CD4-positive, alpha-beta memory T cell (primary cell): Measurements from ENCODE around the gene PACSIN3. TPM values are rescaled to one million over a fixed set of nuclear protein-coding genes. Genes with fewer than 3 reads are reported as not detected.

Source experiments
- CTCF ChIA-PET: fragments of 350-600 bp; sonication (Branson Sonifier 250); formaldehyde crosslinking; loops from one replicate; lab custom pipeline; 2021; ENCODE audit warnings: inconsistent platforms; ENCODE audit not compliant: partially characterized antibody; lab: Charles Lee
- POLR2A ChIA-PET: fragments of 350-600 bp; sonication (Branson Sonifier 250); formaldehyde crosslinking; loops from one replicate; lab custom pipeline; 2021; ENCODE audit not compliant: partially characterized antibody; lab: Charles Lee
- DNase-seq, 5 donors: peaks; one replicate each; pipeline versions ENCODE4 v3.0.0 to v3.0.0-alpha.2; 2020 to 2022; ENCODE audit warnings: mixed read lengths in 1 of 5
- H3K27ac ChIP-seq: one replicate; pipeline ENCODE4 v1.7.0; 2013; ENCODE audit warnings: low read depth, low read length
- H3K27me3 ChIP-seq: 2 replicates; pipeline ENCODE4 v1.7.0; 2013; ENCODE audit warnings: mild to moderate bottlenecking, low read length, moderate library complexity; ENCODE audit not compliant: insufficient read depth
- H3K36me3 ChIP-seq: 2 replicates; pipeline ENCODE4 v1.7.0; 2013; ENCODE audit warnings: mild to moderate bottlenecking, low read length, moderate library complexity; ENCODE audit not compliant: insufficient read depth
- H3K4me1 ChIP-seq: 2 replicates; pipeline ENCODE4 v1.7.0; 2013; ENCODE audit warnings: mild to moderate bottlenecking, low read length, moderate library complexity; ENCODE audit not compliant: insufficient read depth
- H3K4me3 ChIP-seq, 2 donors: one replicate each; pipeline ENCODE4 v1.7.0; 2013; ENCODE audit warnings: low read length in 2 of 2, mild to moderate bottlenecking in 1 of 2
- H3K9me3 ChIP-seq, 2 donors: one replicate each; pipeline ENCODE4 v1.7.0; 2013; ENCODE audit warnings: low read length in 2 of 2, control low read depth in 1 of 2; ENCODE audit not compliant: control insufficient read depth in 1 of 2
- H3K27ac Mint-ChIP-seq, 7 donors: one replicate each; pipeline ENCODE4 v1.8.0; 2020 to 2021; ENCODE audit warnings: mixed read lengths in 7 of 7, mild to moderate bottlenecking in 6 of 7, inconsistent platforms in 3 of 7, moderate library complexity in 3 of 7
- H3K27me3 Mint-ChIP-seq, 2 donors: one replicate each; pipeline ENCODE4 v1.8.0; 2020 to 2021; ENCODE audit warnings: mixed read lengths in 2 of 2
- H3K36me3 Mint-ChIP-seq, 2 donors: one replicate each; pipeline ENCODE4 v1.8.0; 2020 to 2021; ENCODE audit warnings: mixed read lengths in 2 of 2, inconsistent platforms in 1 of 2, mild to moderate bottlenecking in 1 of 2
- H3K4me1 Mint-ChIP-seq, 4 donors: one replicate each; pipeline ENCODE4 v1.8.0; 2020 to 2021; ENCODE audit warnings: mixed read lengths in 4 of 4, mild to moderate bottlenecking in 1 of 4
- H3K4me3 Mint-ChIP-seq, 8 donors: one replicate each; pipeline ENCODE4 v1.8.0; 2020 to 2021; ENCODE audit warnings: mixed read lengths in 8 of 8, mild to moderate bottlenecking in 7 of 8, moderate library complexity in 6 of 8, inconsistent platforms in 3 of 8
- H3K9me3 Mint-ChIP-seq, 8 donors: one replicate each; pipeline ENCODE4 v1.8.0; 2020 to 2021; ENCODE audit warnings: mixed read lengths in 8 of 8, mild to moderate bottlenecking in 5 of 8, inconsistent platforms in 3 of 8, moderate library complexity in 1 of 8
- intact Hi-C: fragments of 100-400 bp; cut with micrococcal nuclease; formaldehyde crosslinking; loops from one replicate; pipeline ENCODE4 v1.15.1; 2023
- polyA plus RNA-seq, 2 donors: library from polyadenylated mRNA; unstranded; fragments of 300-500 nt; fragmentation: Illumina TruSeq; gene quantifications; one replicate each; pipeline ENCODE4 v1.2.3, GENCODE V29; 2021
- total RNA-seq, 2 experiments: library from RNA; stranded (reverse); gene quantifications; one replicate each; pipeline ENCODE4 v1.2.3, GENCODE V29; 2021

Gene PACSIN3
- total and polyA plus RNA-seq, 4 experiments from 2014 or later = 0.23 to 1.3 TPM; not detected in 2

- no peak for DNase-seq
- no peaks in the 10 kb centered on the region for H3K27me3 Mint-ChIP-seq
- H3K4me1 Mint-ChIP-seq = peaks cover 19 to 33% (median 24%) of the 10 kb centered on the region in 4 donors
- Histone ChIP-seq H3K9me3 (no peaks in the 10 kb centered on the region), H3K27me3 (no peaks in the 10 kb centered on the region), H3K27ac (no peak overlapping the region), H3K4me3 (no peak overlapping the region), H3K36me3 (no peaks in the 10 kb centered on the region), H3K4me1 (peaks cover 33% of the 10 kb centered on the region)
- H3K27ac Mint-ChIP-seq = peak overlapping the region in 2 of 7 donors; percentile 2 to 12
- no peak overlapping the region for H3K4me3 Mint-ChIP-seq
- ChIA-PET POLR2A (no interaction called here), CTCF (interaction anchor here (0.7 to 5.8 kb wide), 20 partner anchors 8 to 271 kb away, joined by 3 to 44 read pairs (median 6); partner anchors contain the start of gene CSTPP1)
- intact Hi-C loops = no loop called here
- H3K36me3 Mint-ChIP-seq = peaks cover 5 to 8% of the 10 kb centered on the region in 2 donors
- H3K9me3 Mint-ChIP-seq = no peaks in the 10 kb centered on the region
Measured at GRCh38 chr11:47152126-47152952, 33.9 kb downstream of the PACSIN3 start.

DNA sequence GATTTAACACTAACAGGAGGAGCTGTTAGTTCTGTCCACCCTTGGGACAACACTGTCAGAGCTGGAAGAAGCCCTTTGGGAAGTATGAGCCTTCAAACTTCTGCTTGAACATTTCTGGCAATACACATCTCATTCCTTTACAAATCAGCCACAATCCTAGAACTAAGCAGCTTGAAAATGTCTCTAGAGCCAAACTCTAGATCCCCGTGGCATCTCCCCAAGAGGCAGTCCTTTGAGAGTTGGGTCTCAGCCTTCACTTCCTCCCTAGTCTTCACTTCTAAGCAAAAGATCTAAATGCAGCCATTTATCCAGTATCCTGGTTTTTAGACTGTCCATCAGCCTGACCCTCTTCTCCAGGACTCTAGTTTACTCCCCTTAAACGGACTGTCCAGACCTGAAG is 36.5 kb downstream of the PACSIN3 start:
- Mint-ChIP-seq H3K4me1 (peaks cover 12 to 24% (median 15%) of the 10 kb centered on the region in 4 donors), H3K36me3 (peaks cover 5 to 7% of the 10 kb centered on the region in 2 donors), H3K4me3 (no peak overlapping the region), H3K9me3 (no peaks in the 10 kb centered on the region), H3K27me3 (no peaks in the 10 kb centered on the region), H3K27ac (peak overlapping the region in 1 of 7 donors; percentile 14)
- Histone ChIP-seq H3K36me3 (no peaks in the 10 kb centered on the region), H3K4me3 (no peak overlapping the region), H3K27me3 (no peaks in the 10 kb centered on the region), H3K27ac (no peak overlapping the region), H3K4me1 (peaks cover 21% of the 10 kb centered on the region), H3K9me3 (no peaks in the 10 kb centered on the region)
- intact Hi-C loops = no loop called here
- DNase-seq = no peak
- CTCF ChIA-PET = interaction anchor here (1.6 kb wide), 1 partner anchor 11 kb away, joined by 5 read pairs; no protein-coding TSS in a partner anchor
- POLR2A ChIA-PET = no interaction called here

DNA sequence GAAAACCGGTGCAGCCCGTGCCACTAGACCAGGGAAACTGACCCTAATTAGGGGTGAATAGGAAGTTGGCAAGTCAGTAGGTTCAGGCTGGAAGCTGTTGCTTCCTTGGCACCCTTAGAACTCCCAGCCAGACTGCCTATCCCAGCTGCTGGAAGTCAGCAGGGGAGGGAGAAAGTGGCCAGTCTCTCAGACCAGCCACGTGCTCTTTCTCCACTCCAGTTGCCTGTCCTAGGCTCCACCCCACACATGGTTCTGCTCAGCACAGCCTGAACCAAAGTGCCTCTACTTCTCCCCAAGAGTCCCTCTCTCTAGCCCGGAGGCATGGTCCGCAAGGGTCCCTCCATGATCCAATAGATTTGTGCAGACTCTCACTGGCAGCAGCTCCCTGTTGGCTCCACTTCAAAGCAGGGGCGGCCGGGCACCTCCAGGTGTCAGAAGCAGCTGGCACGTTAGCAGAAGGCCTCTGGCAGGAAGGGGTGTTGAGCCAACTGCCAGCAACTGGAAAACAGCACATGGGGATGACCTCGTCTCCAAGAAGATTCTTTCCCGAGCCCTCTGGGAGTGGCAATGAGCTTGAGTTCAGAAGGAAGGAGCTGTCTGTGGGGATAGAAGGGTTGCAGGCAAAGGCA is 37.2 kb downstream of the PACSIN3 start:
- Mint-ChIP-seq H3K4me1 (peaks cover 6 to 16% (median 9%) of the 10 kb centered on the region in 4 donors), H3K27ac (no peak overlapping the region), H3K9me3 (no peaks in the 10 kb centered on the region), H3K27me3 (no peaks in the 10 kb centered on the region), H3K36me3 (peaks cover 5 to 7% of the 10 kb centered on the region in 2 donors), H3K4me3 (peak overlapping the region in 1 of 8 donors; percentile 41)
- no peak overlapping the region for H3K4me3 ChIP-seq
- CTCF ChIA-PET = interaction anchor here (1.6 kb wide), 1 partner anchor 12 kb away, joined by 5 read pairs; no protein-coding TSS in a partner anchor
- intact Hi-C loops = no loop called here
- no peak overlapping the region for H3K27ac ChIP-seq
- POLR2A ChIA-PET = no interaction called here
- no peaks in the 10 kb centered on the region for H3K36me3 ChIP-seq
- H3K27me3 ChIP-seq = no peaks in the 10 kb centered on the region
- peaks cover 13% of the 10 kb centered on the region for H3K4me1 ChIP-seq
- no peaks in the 10 kb centered on the region for H3K9me3 ChIP-seq
- DNase-seq = no peak

- no peaks in the 10 kb centered on the region for H3K9me3 Mint-ChIP-seq
- H3K4me3 ChIP-seq = no peak overlapping the region
- no peak for DNase-seq
- H3K9me3 ChIP-seq = no peaks in the 10 kb centered on the region
- H3K27ac Mint-ChIP-seq = no peak overlapping the region
- peaks cover 4 to 10% (median 4%) of the 10 kb centered on the region in 4 donors for H3K4me1 Mint-ChIP-seq
- H3K4me3 Mint-ChIP-seq = no peak overlapping the region
- H3K27ac ChIP-seq = no peak overlapping the region
- intact Hi-C loops = no loop called here
- H3K27me3 ChIP-seq = no peaks in the 10 kb centered on the region
- CTCF ChIA-PET = no interaction called here
- H3K27me3 Mint-ChIP-seq = no peaks in the 10 kb centered on the region
- H3K36me3 Mint-ChIP-seq = peaks cover 5 to 7% of the 10 kb centered on the region in 2 donors
- H3K36me3 ChIP-seq = no peaks in the 10 kb centered on the region
- POLR2A ChIA-PET = no interaction called here
- H3K4me1 ChIP-seq = peaks cover 7% of the 10 kb centered on the region
Measured at GRCh38 chr11:47148270-47148669, 38.0 kb downstream of the PACSIN3 start.

DNA sequence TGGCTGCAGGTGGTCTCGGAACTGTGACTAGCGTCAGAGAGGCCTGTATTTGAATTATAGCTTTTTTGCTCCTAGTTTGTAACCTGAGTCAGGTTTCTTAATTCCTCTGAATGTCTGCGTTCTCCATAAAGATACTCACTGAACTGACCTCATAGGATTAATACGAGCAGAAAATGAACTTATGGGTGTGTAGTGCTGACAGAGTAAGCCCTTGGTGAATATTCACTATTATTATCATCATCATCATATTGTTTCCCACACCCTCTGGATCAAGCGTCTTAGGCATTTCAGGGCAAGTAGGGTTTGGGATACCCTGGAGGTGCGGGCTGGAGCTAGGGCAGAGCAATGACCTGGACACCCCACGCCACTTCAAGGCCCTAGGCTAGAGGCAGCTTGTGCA is 38.6 kb downstream of the PACSIN3 start:
- no peak overlapping the region for H3K27ac Mint-ChIP-seq
- no peaks in the 10 kb centered on the region for H3K9me3 Mint-ChIP-seq
- no peak overlapping the region for H3K4me3 ChIP-seq
- H3K27ac ChIP-seq = no peak overlapping the region
- intact Hi-C loops = no loop called here
- POLR2A ChIA-PET = no interaction called here
- peaks cover 0 to 5% (median 0%) of the 10 kb centered on the region in 4 donors for H3K4me1 Mint-ChIP-seq
- peaks cover 5 to 7% of the 10 kb centered on the region in 2 donors for H3K36me3 Mint-ChIP-seq
- peaks cover under 1% of the 10 kb centered on the region for H3K4me1 ChIP-seq
- H3K9me3 ChIP-seq = no peaks in the 10 kb centered on the region
- H3K36me3 ChIP-seq = no peaks in the 10 kb centered on the region
- H3K4me3 Mint-ChIP-seq = no peak overlapping the region
- DNase-seq = no peak
- CTCF ChIA-PET = interaction anchor here (1.0 kb wide), 1 partner anchor 17 kb away, joined by 3 read pairs; no protein-coding TSS in a partner anchor
- no peaks in the 10 kb centered on the region for H3K27me3 Mint-ChIP-seq
- no peaks in the 10 kb centered on the region for H3K27me3 ChIP-seq

DNA sequence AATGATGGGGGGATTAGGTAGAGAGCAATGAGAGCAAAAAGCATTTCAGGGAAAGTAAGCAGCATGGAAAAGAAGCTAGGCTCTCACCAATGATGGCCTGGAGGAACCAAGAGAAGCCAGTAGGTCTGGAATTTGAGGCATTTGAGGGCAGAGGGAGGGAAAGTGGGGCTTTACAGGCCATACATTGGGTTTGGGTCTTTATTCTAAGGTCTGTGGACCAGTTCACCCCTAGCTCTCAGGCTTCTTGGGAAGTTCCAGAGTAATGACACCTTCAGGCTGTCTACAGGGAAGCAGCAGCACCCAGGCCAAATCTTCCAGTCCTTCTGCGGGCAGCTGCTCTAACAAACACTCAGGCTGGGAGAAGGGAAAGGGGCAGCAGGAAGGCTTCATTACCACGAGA is 39.0 kb downstream of the PACSIN3 start:
- POLR2A ChIA-PET = interaction anchor here (0.6 kb wide), 1 partner anchor 245 kb away, joined by 3 read pairs; no protein-coding TSS in a partner anchor
- Histone ChIP-seq H3K4me3 (no peak overlapping the region), H3K4me1 (no peaks in the 10 kb centered on the region), H3K9me3 (no peaks in the 10 kb centered on the region), H3K27me3 (no peaks in the 10 kb centered on the region), H3K27ac (no peak overlapping the region), H3K36me3 (no peaks in the 10 kb centered on the region)
- Mint-ChIP-seq H3K9me3 (no peaks in the 10 kb centered on the region), H3K4me1 (peaks cover 0 to 1% (median 0%) of the 10 kb centered on the region in 4 donors), H3K27me3 (no peaks in the 10 kb centered on the region), H3K36me3 (peaks cover 5 to 7% of the 10 kb centered on the region in 2 donors), H3K4me3 (no peak overlapping the region), H3K27ac (no peak overlapping the region)
- intact Hi-C loops = no loop called here
- DNase-seq = no peak
- CTCF ChIA-PET = interaction anchor here (1.0 kb wide), 1 partner anchor 16 kb away, joined by 3 read pairs; no protein-coding TSS in a partner anchor

DNA sequence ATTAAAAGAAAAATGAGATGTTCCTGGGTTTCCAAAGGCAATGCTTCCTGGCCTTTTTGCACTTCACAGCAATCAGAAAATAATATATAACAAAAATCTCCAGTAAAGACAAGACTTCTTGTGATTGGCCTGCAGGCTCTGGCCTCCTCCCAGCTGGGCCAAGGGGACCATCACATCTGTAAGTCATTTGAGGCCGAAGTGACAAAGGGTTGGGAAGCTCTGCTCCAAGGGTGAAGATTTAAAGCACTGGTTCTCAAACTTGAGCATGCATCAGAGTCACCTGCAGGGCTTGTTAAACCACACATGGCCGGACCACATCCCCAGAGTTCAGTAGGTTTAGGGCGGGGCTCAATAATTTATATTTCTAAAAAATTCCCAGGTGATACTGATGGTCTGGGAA is 41.7 kb downstream of the PACSIN3 start:
- Mint-ChIP-seq H3K4me1 (no peaks in the 10 kb centered on the region), H3K36me3 (peaks cover 5 to 7% of the 10 kb centered on the region in 2 donors), H3K27me3 (no peaks in the 10 kb centered on the region), H3K9me3 (no peaks in the 10 kb centered on the region), H3K27ac (no peak overlapping the region), H3K4me3 (no peak overlapping the region)
- no peaks in the 10 kb centered on the region for H3K4me1 ChIP-seq
- H3K36me3 ChIP-seq = no peaks in the 10 kb centered on the region
- no peak overlapping the region for H3K4me3 ChIP-seq
- H3K27ac ChIP-seq = no peak overlapping the region
- H3K27me3 ChIP-seq = no peaks in the 10 kb centered on the region
- ChIA-PET POLR2A (no interaction called here), CTCF (interaction anchor here (0.6 to 1.8 kb wide), 2 partner anchors 8 to 474 kb away, joined by 3 to 6 read pairs; no protein-coding TSS in a partner anchor)
- no peak for DNase-seq
- no peaks in the 10 kb centered on the region for H3K9me3 ChIP-seq
- intact Hi-C loops = no loop called here
